ENCODE data around the gene CEP112. TPM values are rescaled to one million over a fixed set of nuclear protein-coding genes. Genes with fewer than 3 reads are reported as not detected.
A peak's percentile ranks its signal among the peaks of the same experiment; 100 is the strongest.

Gene CEP112
- total and polyA plus RNA-seq, 2 of the 8 experiments (the other 6 are each of a cell fraction or from before 2014, with no cell fraction given): 0.62 to 3.1 TPM

DNA sequence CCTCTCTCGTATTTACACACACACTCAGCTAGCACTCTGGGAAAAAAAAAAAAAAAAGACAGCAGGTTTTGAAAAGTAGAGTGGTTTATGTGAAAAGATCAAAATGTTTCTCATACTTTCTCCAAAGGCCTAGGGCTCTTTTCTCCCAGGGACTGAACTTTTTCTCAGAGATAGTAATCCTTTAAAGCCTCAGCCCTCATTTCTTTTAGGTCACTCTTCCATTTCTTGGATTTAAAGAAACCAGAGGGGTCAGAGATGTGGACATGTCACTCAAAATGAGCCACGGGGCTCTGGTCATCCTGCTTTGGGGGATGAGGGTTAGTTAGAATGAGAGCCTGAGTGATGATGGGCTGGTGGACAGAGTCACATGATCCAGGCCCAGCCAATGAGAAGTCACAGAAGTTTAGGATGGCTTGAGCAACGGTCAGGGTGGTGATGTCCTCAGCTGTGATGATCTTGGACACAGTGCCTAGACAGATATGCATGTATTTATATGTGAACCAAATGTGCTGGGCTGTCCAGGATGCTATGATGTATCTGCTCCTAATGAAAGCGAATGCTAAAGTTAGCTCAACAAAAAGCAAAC is 596.8 kb downstream of the CEP112 start:
- H3K14ac ChIP-seq (ENCODE audit: insufficient read length): no peak overlapping the region
- H4K5ac ChIP-seq (ENCODE audit: insufficient read length, low read depth, low read length): no peak overlapping the region
- no peak overlapping the region for H4K8ac ChIP-seq (ENCODE audit: extremely low read depth, insufficient read depth, low read length)
- H2BK12ac ChIP-seq (ENCODE audit: low read depth, low read length): peak overlapping the region; percentile 73; the same call in 1 of the 2 replicates
- CTCF ChIA-PET (ENCODE audit: partially characterized antibody): interaction anchor here (0.9 to 1.8 kb wide), 5 partner anchors 10 to 202 kb away, joined by 3 to 6 read pairs (median 4); no protein-coding TSS in a partner anchor
- H3K18ac ChIP-seq (ENCODE audit: extremely low read depth, low read length): 0 out of 2 replicates have a peak overlapping the region, but pooled peaks have one; percentile 24
- no peak overlapping the region for H2AFZ ChIP-seq (ENCODE audit: low read length)
- H3K4me3 ChIP-seq (ENCODE audit: extremely low read depth in 1 of 4, insufficient read depth in 2 of 4, low read depth in 3 of 4, low read length in 4 of 4): no peak overlapping the region
- H3K9ac ChIP-seq (replicated peaks in 1 of 4; ENCODE audit: extremely low read depth in 1 of 4, low read depth in 3 of 4, low read length in 3 of 4): no peak overlapping the region
- DNase-seq (ENCODE audit: low read depth in 1 of 2, low spot score in 2 of 2) (no peak), FAIRE-seq (no peak)
- H3K27me3 ChIP-seq (replicated peaks in 1 of 4; ENCODE audit: control insufficient read depth in 3 of 4, extremely low read depth in 1 of 4, insufficient read depth in 3 of 4, low read length in 3 of 4): no peaks in the 10 kb centered on the region
- H3K27ac ChIP-seq (ENCODE audit: low read depth, low read length): no peak overlapping the region
- H2BK120ac ChIP-seq (replicated peaks; ENCODE audit: low read depth, low read length): no peak overlapping the region
- no peak overlapping the region for H2BK15ac ChIP-seq (ENCODE audit: low read length)
- H3K79me2 ChIP-seq (ENCODE audit: control insufficient read depth in 1 of 2, insufficient read depth in 2 of 2, low read length in 2 of 2): no peaks in the 10 kb centered on the region
- no peak overlapping the region for H4K91ac ChIP-seq (replicated peaks; ENCODE audit: insufficient read length, low read length)
- peaks cover 4 to 21% (median 11%) of the 10 kb centered on the region in 4 experiments for H3K4me1 ChIP-seq (replicated peaks in 1 of 4; ENCODE audit: control insufficient read depth in 3 of 4, insufficient read depth in 4 of 4, low read length in 3 of 4)
- H2AK5ac ChIP-seq (ENCODE audit: low read depth, low read length): no peak overlapping the region; the same call in 1 of the 2 replicates
- no peak overlapping the region for H3K23ac ChIP-seq (ENCODE audit: insufficient read length)
- TF ChIP-seq BACH1 (IDR thresholded peaks at IDR 0.05; ENCODE audit: low read length): no peak
- TF ChIP-seq SIRT6 (IDR thresholded peaks at IDR 0.05; ENCODE audit: low read length): no peak
- no peak for TF ChIP-seq PHF8 (conservative IDR thresholded peaks at IDR 0.05; ENCODE audit: low read depth, low read length)
- no peaks in the 10 kb centered on the region for H4K20me1 ChIP-seq (replicated peaks in 1 of 2; ENCODE audit: control insufficient read depth in 1 of 2, insufficient read depth in 2 of 2, low read length in 2 of 2)
- H3K4ac ChIP-seq (replicated peaks; ENCODE audit: insufficient read length, low read depth, low read length): no peak overlapping the region
- H2BK20ac ChIP-seq (ENCODE audit: low read length): no peak overlapping the region
- H3K79me1 ChIP-seq (ENCODE audit: low read depth, low read length): no peaks in the 10 kb centered on the region
- H3K23me2 ChIP-seq (ENCODE audit: low read depth, low read length): no peaks in the 10 kb centered on the region
- WGBS, 2 experiments (ENCODE audit: extremely low coverage in 1 of 2, insufficient coverage in 1 of 2, insufficient read length in 1 of 2, insufficient replicate concordance in 2 of 2, low coverage in 1 of 2, low lambda C conversion rate in 2 of 2, missing lambda C conversion rate in 1 of 2): 86% methylated on average over 4 of the region's 4 CpGs; no CpG with 5 or more reads in 1 of the 2 experiments
- POLR2A ChIA-PET (ENCODE audit: partially characterized antibody): no interaction called here
- no peak overlapping the region for H2BK5ac ChIP-seq (ENCODE audit: low read depth, low read length)
- no peak overlapping the region for H3K56ac ChIP-seq (replicated peaks; ENCODE audit: insufficient read length, low read depth, low read length)
- no peaks in the 10 kb centered on the region for H3K36me3 ChIP-seq (ENCODE audit: control insufficient read depth in 2 of 4, insufficient read depth in 4 of 4, low read length in 3 of 4)
- no peaks in the 10 kb centered on the region for H3K9me3 ChIP-seq (ENCODE audit: insufficient read depth in 2 of 2, low read depth in 1 of 2, low read length in 1 of 2)
- H3K4me2 ChIP-seq (ENCODE audit: insufficient read depth in 1 of 2, low read depth in 2 of 2, low read length in 2 of 2): peak overlapping the region in 1 of 2 experiments; percentile 53; a peak in 1 of 4 replicates

Data from H1 (cell line).